NCI-H1092 (cell line): ENCODE results near the gene SLC44A3.
"Not testable (repeated sequence)": the region's sequence is repeated elsewhere in the genome, so short reads cannot be mapped to it uniquely, and the experiment has no call there.

Experiments
- DNase-seq: peaks from one replicate; lab custom pipeline; 2025; lab: John Stamatoyannopoulos, UW

The SLC44A3 gene

GRCh38 chr1:94935034-94935433 is 114.9 kb downstream of the SLC44A3 start:
- no peak for DNase-seq

GRCh38 chr1:94935476-94935875 is 115.3 kb downstream of the SLC44A3 start:
- no peak for DNase-seq

DNA sequence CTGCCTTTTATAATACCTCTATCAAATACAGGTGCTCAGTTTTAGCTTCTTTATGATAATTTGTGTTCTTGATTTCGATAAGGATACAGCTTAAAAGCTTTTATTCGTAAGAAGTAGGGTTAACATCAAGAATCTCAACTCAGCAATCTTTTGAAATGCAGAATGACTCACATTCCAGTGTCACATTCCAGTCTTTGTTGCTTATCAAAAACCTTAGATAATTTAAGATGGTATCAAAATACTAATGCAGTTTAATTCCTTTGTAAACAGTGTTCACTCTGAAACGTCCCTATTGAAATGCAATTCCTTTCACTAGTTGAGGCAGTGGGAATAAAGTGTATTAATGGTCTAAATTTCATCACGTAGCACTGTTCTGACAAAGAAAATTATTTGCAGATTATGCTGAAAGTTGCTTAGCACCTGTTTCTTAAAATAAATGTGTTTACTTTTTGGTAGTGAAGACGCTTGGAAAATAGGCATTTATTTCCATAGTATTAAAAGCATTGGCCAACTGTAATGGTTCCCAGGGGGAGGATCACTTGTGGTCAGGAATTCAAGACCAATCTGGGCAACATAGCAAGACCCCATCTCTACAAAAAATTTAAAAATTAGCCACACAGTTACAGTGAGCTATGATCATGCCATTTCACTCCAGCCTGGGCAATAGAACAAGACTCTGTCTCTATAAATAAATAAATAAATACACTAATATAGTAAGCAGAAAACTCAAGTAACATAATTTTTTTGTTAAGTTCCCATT is 116.9 kb downstream of the SLC44A3 start:
- DNase-seq, result no peak

DNA sequence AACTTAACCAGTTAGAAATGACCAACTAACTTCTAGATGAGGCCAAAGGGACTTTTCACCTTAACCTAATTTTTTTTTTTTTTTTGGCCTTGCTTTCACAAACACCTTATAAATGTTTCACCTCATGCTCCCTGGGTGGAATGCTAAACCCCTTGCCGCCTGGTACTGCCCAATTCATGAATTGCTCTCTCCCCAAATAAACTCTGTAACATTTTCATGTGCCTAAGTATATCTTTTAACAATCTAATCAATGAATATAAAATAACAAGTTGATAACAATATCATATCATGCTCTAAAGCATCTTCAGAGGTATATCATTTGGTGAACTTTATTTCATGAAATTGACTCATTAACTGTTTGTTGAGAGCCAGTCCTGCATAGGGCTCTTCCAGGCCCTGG is 117.7 kb downstream of the SLC44A3 start:
- no peak for DNase-seq

GRCh38 chr1:94940738-94941137 is 120.6 kb downstream of the SLC44A3 start:
- DNase-seq, result no peak

- DNase-seq, result not testable (repeated sequence)
These were observed 121.3 kb downstream of the SLC44A3 start for GRCh38 chr1:94941480-94941879.

- DNase-seq, result no peak
These were observed 122.3 kb downstream of the SLC44A3 start for GRCh38 chr1:94942171-94943128.
